Measurements from ENCODE around the gene BET1.

GRCh38 chr7:93973134-93973533, 31.0 kb downstream of the BET1 start:
- TF ChIP-seq CTCF (IDR thresholded peaks at IDR 0.05 in 8 of 11, conservative IDR thresholded peaks at IDR 0.05 in 3 of 11) (no peak), POLR2AphosphoS5 (IDR thresholded peaks at IDR 0.05) (no peak), POLR2A (IDR thresholded peaks at IDR 0.05) (no peak)
